ENCODE results near the gene MLH3. TPM values are rescaled to one million over a fixed set of nuclear protein-coding genes. Genes with fewer than 3 reads are reported as not detected.

The MLH3 gene
- total RNA-seq, 3 donors from 2014 or later = 31.8 to 53.1 (median 42.9) TPM

DNA sequence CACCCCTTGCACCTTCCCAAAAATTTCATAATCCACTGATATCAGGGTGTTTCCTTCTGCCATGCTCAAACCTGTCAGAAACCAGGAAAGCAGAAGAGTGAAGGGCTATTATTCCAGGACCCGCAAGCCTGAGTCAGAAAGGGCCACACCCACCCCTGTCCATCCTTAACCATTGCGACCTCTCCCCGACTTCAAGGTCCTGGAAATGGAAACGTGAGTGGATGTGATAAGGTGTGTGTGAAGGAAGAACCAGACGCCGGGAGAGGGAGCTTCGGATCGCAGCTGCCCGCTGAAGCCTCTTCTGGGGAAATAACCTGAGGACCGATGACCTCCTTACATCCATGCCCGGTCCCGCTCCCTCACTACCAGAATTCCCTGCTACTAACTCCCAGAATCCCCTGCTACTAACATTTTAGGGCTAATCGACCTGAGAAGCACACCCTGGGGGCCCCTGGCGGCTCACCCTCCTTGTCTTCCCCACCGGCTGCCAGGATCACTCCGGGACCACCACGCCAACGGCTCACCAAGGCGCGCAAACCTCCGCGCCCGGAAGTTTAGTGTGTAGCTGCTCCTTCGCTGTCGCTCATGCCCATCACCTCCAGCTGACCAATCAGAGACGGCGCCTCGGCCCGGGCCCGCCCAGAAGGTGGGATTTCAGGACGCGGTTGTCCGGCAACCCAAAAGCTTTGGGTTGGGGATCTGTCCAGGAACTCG is 12.4 kb upstream of the MLH3 start, which contains the start of gene ACYP1:
TSS of gene ACYP1 (minus strand) at position 534 of the 714 bp plus-strand sequence. CDS start at position 63, 471 bp downstream.
- peak; percentile 17 for TF ChIP-seq POLR2A (IDR thresholded peaks at IDR 0.05)
- TF ChIP-seq, protein P1, sequence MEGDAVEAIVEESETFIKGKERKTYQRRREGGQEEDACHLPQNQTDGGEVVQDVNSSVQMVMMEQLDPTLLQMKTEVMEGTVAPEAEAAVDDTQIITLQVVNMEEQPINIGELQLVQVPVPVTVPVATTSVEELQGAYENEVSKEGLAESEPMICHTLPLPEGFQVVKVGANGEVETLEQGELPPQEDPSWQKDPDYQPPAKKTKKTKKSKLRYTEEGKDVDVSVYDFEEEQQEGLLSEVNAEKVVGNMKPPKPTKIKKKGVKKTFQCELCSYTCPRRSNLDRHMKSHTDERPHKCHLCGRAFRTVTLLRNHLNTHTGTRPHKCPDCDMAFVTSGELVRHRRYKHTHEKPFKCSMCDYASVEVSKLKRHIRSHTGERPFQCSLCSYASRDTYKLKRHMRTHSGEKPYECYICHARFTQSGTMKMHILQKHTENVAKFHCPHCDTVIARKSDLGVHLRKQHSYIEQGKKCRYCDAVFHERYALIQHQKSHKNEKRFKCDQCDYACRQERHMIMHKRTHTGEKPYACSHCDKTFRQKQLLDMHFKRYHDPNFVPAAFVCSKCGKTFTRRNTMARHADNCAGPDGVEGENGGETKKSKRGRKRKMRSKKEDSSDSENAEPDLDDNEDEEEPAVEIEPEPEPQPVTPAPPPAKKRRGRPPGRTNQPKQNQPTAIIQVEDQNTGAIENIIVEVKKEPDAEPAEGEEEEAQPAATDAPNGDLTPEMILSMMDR (IDR thresholded peaks at IDR 0.05) = no peak
- peak in 1 of 3 donors; percentile 50 for TF ChIP-seq POLR2AphosphoS5 (IDR thresholded peaks at IDR 0.05)
- DNase-seq (ENCODE audit: low spot score in 2 of 2) = peak; percentile 91 to 96
- Histone ChIP-seq H3K27ac (peak within 1 kb of the TSS; percentile 79 to 88), H3K9me3 (no peaks in the 10 kb centered on the region), H3K4me3 (peak within 1 kb of the TSS; percentile 67 to 85 (median 74)), H3K4me1 (peaks cover 0 to 7% of the 10 kb centered on the region in 2 donors), H3K27me3 (no peaks in the 10 kb centered on the region), H3K36me3 (no peaks in the 10 kb centered on the region)
- intact Hi-C loops (cut with DNase I; ENCODE audit: low total_unique reads) = no loop called here

DNA sequence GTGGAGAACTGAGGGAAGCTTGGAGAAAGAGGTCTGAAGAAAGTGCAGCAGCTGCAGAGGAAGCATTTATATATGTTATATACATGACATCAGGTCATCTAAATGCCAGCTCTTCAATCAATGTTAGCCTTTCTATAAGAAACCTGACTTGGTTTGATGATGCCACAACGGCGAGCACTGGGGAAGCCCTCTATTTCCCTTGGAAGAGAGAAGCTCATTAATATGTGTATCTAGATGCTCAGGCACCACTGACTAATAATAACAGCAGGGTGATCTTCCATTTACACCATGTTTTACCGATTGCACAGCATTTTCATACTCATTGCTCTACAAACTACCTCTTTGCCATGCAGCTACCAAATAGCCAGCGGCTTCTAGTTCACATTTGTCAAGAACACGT is 11.7 kb upstream of the MLH3 start:
- DNase-seq (ENCODE audit: low spot score in 2 of 2) = no peak
- Histone ChIP-seq H3K27me3 (no peaks in the 10 kb centered on the region), H3K27ac (peak overlapping the region; percentile 79 to 88), H3K9me3 (no peaks in the 10 kb centered on the region), H3K4me1 (peaks cover 0 to 7% of the 10 kb centered on the region in 2 donors), H3K4me3 (peak overlapping the region; percentile 67 to 85 (median 74)), H3K36me3 (no peaks in the 10 kb centered on the region)
- TF ChIP-seq POLR2A (IDR thresholded peaks at IDR 0.05) (no peak), POLR2AphosphoS5 (IDR thresholded peaks at IDR 0.05) (no peak)
- TF ChIP-seq, protein P1 (IDR thresholded peaks at IDR 0.05) = no peak
- intact Hi-C loops (cut with DNase I; ENCODE audit: low total_unique reads) = no loop called here

DNA sequence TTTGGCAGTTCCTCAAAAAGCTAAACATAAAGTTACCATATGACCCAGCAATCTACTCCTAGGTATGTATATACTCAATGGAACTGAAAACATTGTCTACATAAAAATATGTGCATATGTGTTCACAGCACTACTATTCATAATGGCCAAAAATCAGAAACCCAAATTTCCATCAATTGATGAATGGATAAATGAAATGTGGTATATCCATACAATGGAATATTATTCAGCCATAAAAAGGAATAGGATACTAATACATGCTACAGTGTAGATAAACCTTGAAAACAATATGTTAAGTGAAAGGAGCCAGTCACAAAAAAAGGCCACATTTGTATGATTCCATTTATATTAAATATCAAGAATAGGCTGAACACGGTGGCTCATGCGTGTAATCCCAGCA is 9.2 kb upstream of the MLH3 start:
- Histone ChIP-seq H3K9me3 (no peaks in the 10 kb centered on the region), H3K27me3 (no peaks in the 10 kb centered on the region), H3K27ac (no peak overlapping the region), H3K4me1 (peaks cover 0 to 7% of the 10 kb centered on the region in 2 donors), H3K4me3 (no peak overlapping the region), H3K36me3 (no peaks in the 10 kb centered on the region)
- intact Hi-C loops (cut with DNase I; ENCODE audit: low total_unique reads) = no loop called here
- no peak for DNase-seq (ENCODE audit: low spot score in 2 of 2)
- TF ChIP-seq POLR2A (IDR thresholded peaks at IDR 0.05) (no peak), POLR2AphosphoS5 (IDR thresholded peaks at IDR 0.05) (no peak)
- TF ChIP-seq, protein P1 (IDR thresholded peaks at IDR 0.05) = no peak

GRCh38 chr14:75059642-75060041 is 8.4 kb upstream of the MLH3 start:
- TF ChIP-seq POLR2A (IDR thresholded peaks at IDR 0.05) (no peak), POLR2AphosphoS5 (IDR thresholded peaks at IDR 0.05) (no peak)
- TF ChIP-seq, protein P1 (IDR thresholded peaks at IDR 0.05) = no peak
- Histone ChIP-seq H3K4me1 (peaks cover 0 to 7% of the 10 kb centered on the region in 2 donors), H3K4me3 (no peak overlapping the region), H3K9me3 (no peaks in the 10 kb centered on the region), H3K27me3 (no peaks in the 10 kb centered on the region), H3K36me3 (no peaks in the 10 kb centered on the region), H3K27ac (no peak overlapping the region)
- DNase-seq (ENCODE audit: low spot score in 2 of 2) = no peak
- intact Hi-C loops (cut with DNase I; ENCODE audit: low total_unique reads) = no loop called here

DNA sequence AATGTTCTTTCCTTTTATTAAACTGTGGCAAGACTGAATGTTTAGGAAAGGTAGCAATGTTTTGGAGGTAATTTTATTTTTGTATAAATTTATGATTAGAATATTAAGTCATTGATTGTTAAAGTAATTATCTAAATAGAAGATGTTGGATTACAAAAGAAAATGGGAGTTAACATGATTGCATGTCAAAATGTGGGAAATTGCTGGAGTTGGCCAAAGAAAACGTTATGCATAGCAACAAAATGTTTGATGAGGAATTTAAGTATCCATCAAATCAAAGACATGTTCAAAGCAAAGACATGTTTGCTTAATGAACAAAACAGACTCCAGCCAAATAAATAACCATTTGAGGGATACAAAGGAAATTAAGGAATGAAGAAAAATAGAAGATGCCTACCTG is 3.2 kb upstream of the MLH3 start:
- Histone ChIP-seq H3K9me3 (no peaks in the 10 kb centered on the region), H3K4me3 (no peak overlapping the region), H3K27ac (no peak overlapping the region), H3K36me3 (no peaks in the 10 kb centered on the region), H3K4me1 (peaks cover 0 to 8% of the 10 kb centered on the region in 2 donors), H3K27me3 (no peaks in the 10 kb centered on the region)
- DNase-seq (ENCODE audit: low spot score in 2 of 2) = no peak
- TF ChIP-seq, protein P1 (IDR thresholded peaks at IDR 0.05) = no peak
- TF ChIP-seq POLR2A (IDR thresholded peaks at IDR 0.05) (no peak), POLR2AphosphoS5 (IDR thresholded peaks at IDR 0.05) (no peak)
- intact Hi-C loops (cut with DNase I; ENCODE audit: low total_unique reads) = no loop called here
